Endodermal cell (in vitro differentiated cells): ENCODE measurements around the gene RPA1. TPM values are rescaled to one million over a fixed set of nuclear protein-coding genes. Genes with fewer than 3 reads are reported as not detected.
A peak's percentile ranks its signal among the peaks of the same experiment; 100 is the strongest.

Source experiments
- DNase-seq: peaks from one replicate; pipeline ENCODE4 v3.0.0-alpha.2; 2017
- H3K27ac ChIP-seq: 2 replicates; pipeline ENCODE4 v1.5.1; 2013; ENCODE audit warnings: mild to moderate bottlenecking, low read depth, low read length, moderate library complexity
- H3K27me3 ChIP-seq: 2 replicates; pipeline ENCODE4 v1.6.1; 2013; ENCODE audit warnings: mild to moderate bottlenecking, low read length, moderate library complexity; ENCODE audit not compliant: insufficient read depth, control insufficient read depth, poor library complexity, severe bottlenecking
- H3K36me3 ChIP-seq: 2 replicates; pipeline ENCODE4 v1.7.0; 2013; ENCODE audit warnings: mild to moderate bottlenecking, low read length, moderate library complexity; ENCODE audit not compliant: control insufficient read depth, insufficient read depth
- H3K4me1 ChIP-seq: one replicate; pipeline ENCODE4 v1.7.0; 2013; ENCODE audit warnings: low read length; ENCODE audit not compliant: control insufficient read depth, insufficient read depth
- H3K4me3 ChIP-seq: 2 replicates; pipeline ENCODE4 v1.5.1; 2013; ENCODE audit warnings: mild to moderate bottlenecking, low read length, moderate library complexity
- H3K9ac ChIP-seq: 2 replicates; pipeline ENCODE4 v1.6.1; 2013; ENCODE audit warnings: mild to moderate bottlenecking, low read length, moderate library complexity; ENCODE audit not compliant: poor library complexity, severe bottlenecking; ENCODE audit errors: extremely low read depth
- H3K9me3 ChIP-seq: 2 replicates; pipeline ENCODE4 v1.6.1; 2013; ENCODE audit warnings: mild to moderate bottlenecking, low read length, moderate library complexity; ENCODE audit not compliant: control insufficient read depth
- H3K27ac Mint-ChIP-seq: 2 replicates; pipeline ENCODE4 v1.8.0; 2020; ENCODE audit warnings: mixed read lengths
- H3K27me3 Mint-ChIP-seq: 2 replicates; pipeline ENCODE4 v1.8.0; 2021; ENCODE audit warnings: mild to moderate bottlenecking, mixed read lengths; ENCODE audit not compliant: insufficient read depth
- H3K36me3 Mint-ChIP-seq: 2 replicates; pipeline ENCODE4 v1.8.0; 2020; ENCODE audit warnings: low read depth, mixed read lengths
- H3K4me1 Mint-ChIP-seq: 2 replicates; pipeline ENCODE4 v1.8.0; 2020; ENCODE audit warnings: mixed read lengths
- H3K4me3 Mint-ChIP-seq: 2 replicates; pipeline ENCODE4 v1.8.0; 2020; ENCODE audit warnings: mild to moderate bottlenecking, moderate library complexity, mixed read lengths
- H3K9me3 Mint-ChIP-seq: 2 replicates; pipeline ENCODE4 v1.8.0; 2020; ENCODE audit warnings: mild to moderate bottlenecking, mixed read lengths
- WGBS, 2 experiments: methylation state at CpG; one replicate each; pipeline versions ENCODE4 v1.1.5 to v1.1.7; 2013; ENCODE audit warnings: missing lambda C conversion rate in 2 of 2, mixed read lengths in 1 of 2; ENCODE audit not compliant: insufficient coverage in 1 of 2, insufficient read length in 1 of 2; 5-methylcytosine and 5-hydroxymethylcytosine counted together
- total RNA-seq, 2 donors: library from RNA; stranded (reverse); fragmentation: NEBNext Ultra II Directional in 1 of 2; extraction: Animal tissue kit (Norgen Biotek cat#: 25700) in 1 of 2; gene quantifications; 2 replicates in 1 of 2; 3 replicates in 1 of 2; pipeline ENCODE4 v1.2.1, GENCODE V29; 2021
- TF ChIP-seq, protein P1 (sequence below): fragments of 200-600 bp; sonication (generic); conservative IDR thresholded peaks from 2 replicates; pipeline ENCODE4 v1.5.0; 2021; ENCODE audit warnings: antibody characterized with exemption, mild to moderate bottlenecking

RPA1 gene
- total RNA-seq, 2 donors from 2014 or later: 190 to 249 TPM

DNA sequence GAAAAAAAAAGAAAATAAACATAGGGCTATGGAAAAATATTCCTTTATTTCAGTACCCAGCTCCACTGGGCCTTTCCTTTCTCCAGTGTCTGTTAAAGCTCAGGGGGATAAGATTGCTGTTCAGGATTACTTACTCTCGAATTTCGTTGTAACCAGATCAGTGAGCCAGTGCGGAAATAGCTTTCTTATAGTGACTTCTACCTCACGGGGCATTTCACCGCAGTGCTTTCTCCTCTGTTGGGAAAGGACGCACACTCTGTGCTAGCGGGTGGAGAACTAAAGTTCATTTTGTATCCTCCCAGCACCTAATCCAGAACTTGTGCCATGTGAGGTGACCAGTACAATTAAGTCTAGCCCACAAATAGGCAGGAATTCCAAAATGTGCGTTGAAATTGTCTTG lies 38.3 kb downstream of the RPA1 start:
- H3K4me1 ChIP-seq: no peaks in the 10 kb centered on the region
- Mint-ChIP-seq H3K9me3 (no peaks in the 10 kb centered on the region), H3K36me3 (peaks cover 42% of the 10 kb centered on the region), H3K4me1 (peaks cover 5% of the 10 kb centered on the region), H3K4me3 (no peak overlapping the region), H3K27ac (peak overlapping the region; percentile 29), H3K27me3 (no peaks in the 10 kb centered on the region)
- 96 to 98% methylated on average over 8 of the region's 8 CpGs for WGBS, 2 experiments
- no peaks in the 10 kb centered on the region for H3K27me3 ChIP-seq
- no peak overlapping the region for H3K4me3 ChIP-seq
- peaks cover 44% of the 10 kb centered on the region for H3K36me3 ChIP-seq
- DNase-seq: no peak
- H3K27ac ChIP-seq: no peak overlapping the region
- H3K9me3 ChIP-seq: no peaks in the 10 kb centered on the region
- H3K9ac ChIP-seq: no peak overlapping the region
- TF ChIP-seq, protein P1, sequence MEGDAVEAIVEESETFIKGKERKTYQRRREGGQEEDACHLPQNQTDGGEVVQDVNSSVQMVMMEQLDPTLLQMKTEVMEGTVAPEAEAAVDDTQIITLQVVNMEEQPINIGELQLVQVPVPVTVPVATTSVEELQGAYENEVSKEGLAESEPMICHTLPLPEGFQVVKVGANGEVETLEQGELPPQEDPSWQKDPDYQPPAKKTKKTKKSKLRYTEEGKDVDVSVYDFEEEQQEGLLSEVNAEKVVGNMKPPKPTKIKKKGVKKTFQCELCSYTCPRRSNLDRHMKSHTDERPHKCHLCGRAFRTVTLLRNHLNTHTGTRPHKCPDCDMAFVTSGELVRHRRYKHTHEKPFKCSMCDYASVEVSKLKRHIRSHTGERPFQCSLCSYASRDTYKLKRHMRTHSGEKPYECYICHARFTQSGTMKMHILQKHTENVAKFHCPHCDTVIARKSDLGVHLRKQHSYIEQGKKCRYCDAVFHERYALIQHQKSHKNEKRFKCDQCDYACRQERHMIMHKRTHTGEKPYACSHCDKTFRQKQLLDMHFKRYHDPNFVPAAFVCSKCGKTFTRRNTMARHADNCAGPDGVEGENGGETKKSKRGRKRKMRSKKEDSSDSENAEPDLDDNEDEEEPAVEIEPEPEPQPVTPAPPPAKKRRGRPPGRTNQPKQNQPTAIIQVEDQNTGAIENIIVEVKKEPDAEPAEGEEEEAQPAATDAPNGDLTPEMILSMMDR: no peak

DNA sequence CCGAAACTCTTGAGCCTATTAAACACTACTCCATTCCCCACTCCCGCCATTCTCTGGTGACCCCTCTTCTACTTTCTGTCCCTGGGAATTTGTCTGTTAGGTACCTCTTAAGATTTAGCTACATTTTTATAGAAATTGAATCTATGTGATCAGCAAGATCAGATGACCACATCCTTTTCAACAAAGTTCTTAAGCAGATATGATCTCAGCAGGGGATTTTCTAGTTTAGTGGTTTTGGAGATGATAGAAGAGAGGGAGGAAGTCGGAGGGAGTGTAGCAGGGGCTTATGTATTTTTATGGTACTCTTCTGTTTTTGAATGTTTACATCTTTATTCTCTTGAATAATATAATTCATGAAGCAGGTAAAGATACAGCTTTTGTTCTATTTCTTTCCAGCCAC lies 40.8 kb downstream of the RPA1 start:
- no peak overlapping the region for H3K4me3 Mint-ChIP-seq
- H3K27me3 Mint-ChIP-seq: no peaks in the 10 kb centered on the region
- TF ChIP-seq, protein P1: no peak
- peaks cover 5% of the 10 kb centered on the region for H3K4me1 Mint-ChIP-seq
- no peaks in the 10 kb centered on the region for H3K9me3 ChIP-seq
- H3K36me3 Mint-ChIP-seq: peaks cover 53% of the 10 kb centered on the region
- no peak overlapping the region for H3K27ac Mint-ChIP-seq
- no peak overlapping the region for H3K27ac ChIP-seq
- 100% methylated on average over 3 of the region's 3 CpGs; no CpG with 5 or more reads in 1 of the 2 experiments for WGBS, 2 experiments
- H3K36me3 ChIP-seq: peaks cover 61% of the 10 kb centered on the region
- H3K9me3 Mint-ChIP-seq: no peaks in the 10 kb centered on the region
- no peak for DNase-seq
- H3K4me3 ChIP-seq: no peak overlapping the region
- H3K27me3 ChIP-seq: no peaks in the 10 kb centered on the region
- H3K4me1 ChIP-seq: no peaks in the 10 kb centered on the region
- H3K9ac ChIP-seq: no peak overlapping the region

DNA sequence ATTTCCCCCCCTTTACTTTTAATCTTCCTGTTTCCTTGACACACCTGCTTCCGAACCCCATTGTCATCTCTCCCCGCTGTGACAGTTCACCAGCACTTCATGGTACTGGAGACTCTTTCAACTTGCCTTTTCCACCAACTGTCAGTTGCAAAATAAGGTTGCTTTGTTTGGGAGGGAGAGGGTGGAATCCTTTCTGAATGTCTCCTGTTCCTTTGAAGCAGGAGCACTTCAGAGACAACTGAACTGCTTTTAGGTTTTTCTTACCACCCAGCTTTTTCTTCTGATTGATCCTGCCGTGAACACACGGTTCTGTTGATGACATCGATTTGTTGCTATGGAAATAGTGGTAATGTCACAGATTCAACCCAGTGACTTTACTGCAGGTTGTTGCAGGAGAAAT lies 42.0 kb downstream of the RPA1 start:
- 90 to 97% methylated on average over 2 to 5 of the region's 5 CpGs for WGBS, 2 experiments
- no peaks in the 10 kb centered on the region for H3K4me1 ChIP-seq
- no peaks in the 10 kb centered on the region for H3K9me3 ChIP-seq
- H3K27me3 Mint-ChIP-seq: no peaks in the 10 kb centered on the region
- H3K9ac ChIP-seq: no peak overlapping the region
- peaks cover 69% of the 10 kb centered on the region for H3K36me3 ChIP-seq
- H3K27ac ChIP-seq: no peak overlapping the region
- peaks cover 59% of the 10 kb centered on the region for H3K36me3 Mint-ChIP-seq
- no peak for DNase-seq
- no peak overlapping the region for H3K4me3 Mint-ChIP-seq
- TF ChIP-seq, protein P1: no peak
- H3K4me1 Mint-ChIP-seq: peaks cover 5% of the 10 kb centered on the region
- H3K27me3 ChIP-seq: no peaks in the 10 kb centered on the region
- no peak overlapping the region for H3K27ac Mint-ChIP-seq
- H3K4me3 ChIP-seq: no peak overlapping the region
- no peaks in the 10 kb centered on the region for H3K9me3 Mint-ChIP-seq
